Peyer's patch (tissue), 4 donors: ENCODE measurements around the gene BBS4. TPM values are rescaled to one million over a fixed set of nuclear protein-coding genes. Genes with fewer than 3 reads are reported as not detected.
A peak's percentile ranks its signal among the peaks of the same experiment; 100 is the strongest.

Source experiments
- DNase-seq, 3 donors: peaks; one replicate each; pipeline ENCODE4 v3.0.0-alpha.2; 2017 to 2019
- H3K27ac ChIP-seq, 4 donors: fragments of 200-600 bp; sonication (generic); one replicate each; pipeline ENCODE4 v1.5.1; 2016 to 2019
- H3K27me3 ChIP-seq, 2 donors: fragments of 200-600 bp; sonication (generic); one replicate each; pipeline ENCODE4 v1.5.1; 2019
- H3K36me3 ChIP-seq, 3 donors: fragments of 200-600 bp; sonication (generic); one replicate each; pipeline ENCODE4 v1.5.1; 2016 to 2019
- H3K4me1 ChIP-seq, 4 donors: fragments of 200-600 bp; sonication (generic); one replicate each; pipeline ENCODE4 v1.5.1; 2016 to 2019
- H3K4me3 ChIP-seq, 4 donors: fragments of 200-600 bp; sonication (generic); 1 replicate in 3 of 4; 2 replicates in 1 of 4; pipeline ENCODE4 v1.5.1; 2016 to 2019; ENCODE audit warnings: mild to moderate bottlenecking in 1 of 4
- H3K9me3 ChIP-seq, 4 donors: fragments of 200-600 bp; sonication (generic); one replicate each; pipeline ENCODE4 v1.5.1; 2016 to 2019; ENCODE audit warnings: mild to moderate bottlenecking in 1 of 4
- CTCF ChIP-seq, 6 experiments: fragments of 450-650 bp in 4 of 6; fragments of 200-600 bp in 2 of 6; sonication (generic) in 1 of 6; IDR thresholded peaks; one replicate each; pipeline ENCODE4 v1.5.1; 2017 to 2019; ENCODE audit warnings: antibody characterized with exemption in 6 of 6, mild to moderate bottlenecking in 3 of 6, moderate library complexity in 1 of 6
- POLR2A ChIP-seq, 2 donors: fragments of 450-650 bp; IDR thresholded peaks; one replicate each; pipeline ENCODE4 v1.5.1; 2017; ENCODE audit warnings: antibody characterized with exemption in 2 of 2, mild to moderate bottlenecking in 2 of 2, moderate library complexity in 2 of 2
- total RNA-seq, 4 donors: library from RNA; depleted of rRNA; stranded (reverse); fragments of >200 nt; gene quantifications; one replicate each; pipeline ENCODE4 v1.1.0, GENCODE V29; 2016

Gene BBS4
- total RNA-seq, 4 donors from 2014 or later = 13.8 to 37.3 (median 24.7) TPM

GRCh38 chr15:72685301-72685924 is 594 bp upstream of the BBS4 start:
- Histone ChIP-seq H3K36me3 (no peaks in the 10 kb centered on the region), H3K27me3 (no peaks in the 10 kb centered on the region), H3K9me3 (no peaks in the 10 kb centered on the region), H3K27ac (peak overlapping the region; percentile 80 to 98 (median 82)), H3K4me1 (peaks cover 0 to 11% (median 0%) of the 10 kb centered on the region in 4 donors), H3K4me3 (peak overlapping the region; percentile 56 to 94 (median 61))
- DNase-seq = no peak
- TF ChIP-seq CTCF (IDR thresholded peaks at IDR 0.05) = peak in 2 of 6 experiments; percentile 14 to 34
- TF ChIP-seq POLR2A (IDR thresholded peaks at IDR 0.05) = no peak

- TF ChIP-seq CTCF (IDR thresholded peaks at IDR 0.05) (no peak), POLR2A (IDR thresholded peaks at IDR 0.05) (no peak)
- peaks cover 0 to 11% (median 0%) of the 10 kb centered on the region in 4 donors for H3K4me1 ChIP-seq
- H3K27ac ChIP-seq = no peak overlapping the region
- no peaks in the 10 kb centered on the region for H3K9me3 ChIP-seq
- H3K27me3 ChIP-seq = no peaks in the 10 kb centered on the region
- H3K36me3 ChIP-seq = no peaks in the 10 kb centered on the region
- DNase-seq = no peak
- no peak overlapping the region for H3K4me3 ChIP-seq
Measured at GRCh38 chr15:72688697-72689096, 2.7 kb downstream of the BBS4 start.

- Histone ChIP-seq H3K9me3 (no peaks in the 10 kb centered on the region), H3K36me3 (no peaks in the 10 kb centered on the region), H3K27ac (no peak overlapping the region), H3K4me1 (peaks cover 0 to 6% (median 0%) of the 10 kb centered on the region in 4 donors), H3K27me3 (no peaks in the 10 kb centered on the region), H3K4me3 (no peak overlapping the region)
- no peak for TF ChIP-seq POLR2A (IDR thresholded peaks at IDR 0.05)
- TF ChIP-seq CTCF (IDR thresholded peaks at IDR 0.05) = no peak
- DNase-seq = no peak
Measured at GRCh38 chr15:72690938-72691337, 4.9 kb downstream of the BBS4 start.

GRCh38 chr15:72698938-72699337 is 12.9 kb downstream of the BBS4 start:
- peaks cover 0 to 3% (median 0%) of the 10 kb centered on the region in 4 donors for H3K4me1 ChIP-seq
- no peak for DNase-seq
- no peaks in the 10 kb centered on the region for H3K36me3 ChIP-seq
- no peaks in the 10 kb centered on the region for H3K27me3 ChIP-seq
- H3K4me3 ChIP-seq = no peak overlapping the region
- TF ChIP-seq CTCF (IDR thresholded peaks at IDR 0.05) (no peak), POLR2A (IDR thresholded peaks at IDR 0.05) (no peak)
- H3K27ac ChIP-seq = no peak overlapping the region
- no peaks in the 10 kb centered on the region for H3K9me3 ChIP-seq

GRCh38 chr15:72700076-72700475 is 14.1 kb downstream of the BBS4 start:
- TF ChIP-seq CTCF (IDR thresholded peaks at IDR 0.05) = no peak
- no peak for TF ChIP-seq POLR2A (IDR thresholded peaks at IDR 0.05)
- no peak for DNase-seq
- peaks cover 0 to 3% (median 0%) of the 10 kb centered on the region in 4 donors for H3K4me1 ChIP-seq
- no peak overlapping the region for H3K4me3 ChIP-seq
- H3K27me3 ChIP-seq = no peaks in the 10 kb centered on the region
- H3K36me3 ChIP-seq = no peaks in the 10 kb centered on the region
- H3K9me3 ChIP-seq = no peaks in the 10 kb centered on the region
- no peak overlapping the region for H3K27ac ChIP-seq
